HepG2 (cell line): ENCODE data around the gene VPS54. TPM values are rescaled to one million over a fixed set of nuclear protein-coding genes. Genes with fewer than 3 reads are reported as not detected.

Experiments
- FOXC1 ChIP-seq: sonication (generic); formaldehyde crosslinking; IDR thresholded peaks from 2 replicates; pipeline ENCODE4 v1.8.0; 2022; ENCODE audit warnings: mild to moderate bottlenecking, missing genetic modification reagents, borderline replicate concordance
- GATAD2A ChIP-seq: IDR thresholded peaks from 2 replicates; pipeline ENCODE4 v1.6.1; 2016
- NR2F6 ChIP-seq, 2 experiments: IDR thresholded peaks; 2 replicates each; pipeline ENCODE4 v1.6.1; 2016; ENCODE audit warnings: antibody characterized with exemption in 1 of 2, mild to moderate bottlenecking in 1 of 2
- PITX1 ChIP-seq: sonication (generic); formaldehyde crosslinking; IDR thresholded peaks from 2 replicates; pipeline ENCODE4 v1.5.1; 2020; ENCODE audit warnings: mild to moderate bottlenecking, missing genetic modification reagents
- TBL1XR1 ChIP-seq: fragments of 150-350 bp; IDR thresholded peaks from 2 replicates; pipeline ENCODE4 v1.6.1; 2014; ENCODE audit warnings: borderline replicate concordance, low read length; ENCODE audit not compliant: partially characterized antibody
- ZBTB7B ChIP-seq: sonication (generic); formaldehyde crosslinking; IDR thresholded peaks from 2 replicates; pipeline ENCODE4 v1.4.0; 2020; ENCODE audit warnings: missing genetic modification reagents
- polyA plus RNA-seq, 8 experiments: library from polyadenylated mRNA; depleted of rRNA in 3 of 8; stranded (reverse) in 7 of 8; unstranded in 1 of 8; fragments of >200 nt; fragmentation: Illumina TruSeq in 4 of 8; extraction: Trizol in 4 of 8; gene quantifications; 2 replicates each; pipeline versions ENCODE4 v1.2.1 to v1.2.3, GENCODE V29; 2011 to 2016; ENCODE audit warnings: low read depth in 4 of 8, missing spikeins in 1 of 8, mixed read lengths in 1 of 8; ENCODE audit not compliant: insufficient read depth in 1 of 8
- total RNA-seq, 5 experiments: library from RNA; depleted of rRNA; stranded (reverse); fragments of >200 nt; fragmentation: Illumina TruSeq; extraction: Trizol; gene quantifications; 2 replicates each; pipeline ENCODE4 v1.2.3, GENCODE V29; 2016; ENCODE audit warnings: low read depth in 1 of 5
- TF ChIP-seq, protein P1 (sequence below): sonication (generic); formaldehyde crosslinking; IDR thresholded peaks from 2 replicates; pipeline ENCODE4 v1.4.0; 2020; ENCODE audit warnings: mild to moderate bottlenecking, missing genetic modification reagents
- TF ChIP-seq, protein P2 (sequence below), 2 experiments: IDR thresholded peaks; 2 replicates each; pipeline ENCODE4 v1.6.1; 2011 to 2012; ENCODE audit warnings: low read length in 2 of 2, borderline replicate concordance in 1 of 2, low read depth in 1 of 2, mild to moderate bottlenecking in 1 of 2, moderate library complexity in 1 of 2
- TF ChIP-seq, protein P3 (sequence below): IDR thresholded peaks from 2 replicates; pipeline ENCODE4 v1.6.1; 2016; ENCODE audit warnings: missing compliant biosample characterization, missing genetic modification reagents, borderline replicate concordance
- TF ChIP-seq, protein P4 (sequence below): IDR thresholded peaks from 2 replicates; pipeline ENCODE4 v1.6.1; 2016; ENCODE audit warnings: mild to moderate bottlenecking
- TF ChIP-seq, protein P5 (sequence below): sonication (generic); formaldehyde crosslinking; conservative IDR thresholded peaks from 2 replicates; pipeline ENCODE4 v1.8.0; 2022; ENCODE audit warnings: missing genetic modification reagents

The VPS54 gene
- total and polyA plus RNA-seq, 2 of the 13 experiments (the other 11 are each of a cell fraction or from before 2014, with no cell fraction given), result 64.7 to 77.5 TPM

DNA sequence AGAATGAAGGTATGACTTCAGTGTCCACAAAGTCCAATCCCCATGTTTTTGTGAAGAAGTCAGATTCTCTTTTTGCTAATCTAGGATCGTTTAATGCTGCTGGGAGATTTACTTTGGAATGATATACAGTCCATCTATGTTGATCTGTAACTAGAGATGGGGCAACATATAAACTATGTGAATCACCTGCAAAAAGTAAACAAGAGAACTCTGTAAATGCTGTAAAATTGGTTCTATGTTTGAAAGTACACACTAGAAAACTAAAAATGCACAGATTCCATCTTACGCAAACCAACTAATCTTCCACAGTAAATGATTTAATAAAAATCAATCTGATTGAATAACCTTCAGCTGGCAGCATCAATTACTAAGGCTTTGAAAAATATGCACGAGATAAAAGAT lies 37.5 kb downstream of the VPS54 start (continued):
- TF ChIP-seq, protein P1, sequence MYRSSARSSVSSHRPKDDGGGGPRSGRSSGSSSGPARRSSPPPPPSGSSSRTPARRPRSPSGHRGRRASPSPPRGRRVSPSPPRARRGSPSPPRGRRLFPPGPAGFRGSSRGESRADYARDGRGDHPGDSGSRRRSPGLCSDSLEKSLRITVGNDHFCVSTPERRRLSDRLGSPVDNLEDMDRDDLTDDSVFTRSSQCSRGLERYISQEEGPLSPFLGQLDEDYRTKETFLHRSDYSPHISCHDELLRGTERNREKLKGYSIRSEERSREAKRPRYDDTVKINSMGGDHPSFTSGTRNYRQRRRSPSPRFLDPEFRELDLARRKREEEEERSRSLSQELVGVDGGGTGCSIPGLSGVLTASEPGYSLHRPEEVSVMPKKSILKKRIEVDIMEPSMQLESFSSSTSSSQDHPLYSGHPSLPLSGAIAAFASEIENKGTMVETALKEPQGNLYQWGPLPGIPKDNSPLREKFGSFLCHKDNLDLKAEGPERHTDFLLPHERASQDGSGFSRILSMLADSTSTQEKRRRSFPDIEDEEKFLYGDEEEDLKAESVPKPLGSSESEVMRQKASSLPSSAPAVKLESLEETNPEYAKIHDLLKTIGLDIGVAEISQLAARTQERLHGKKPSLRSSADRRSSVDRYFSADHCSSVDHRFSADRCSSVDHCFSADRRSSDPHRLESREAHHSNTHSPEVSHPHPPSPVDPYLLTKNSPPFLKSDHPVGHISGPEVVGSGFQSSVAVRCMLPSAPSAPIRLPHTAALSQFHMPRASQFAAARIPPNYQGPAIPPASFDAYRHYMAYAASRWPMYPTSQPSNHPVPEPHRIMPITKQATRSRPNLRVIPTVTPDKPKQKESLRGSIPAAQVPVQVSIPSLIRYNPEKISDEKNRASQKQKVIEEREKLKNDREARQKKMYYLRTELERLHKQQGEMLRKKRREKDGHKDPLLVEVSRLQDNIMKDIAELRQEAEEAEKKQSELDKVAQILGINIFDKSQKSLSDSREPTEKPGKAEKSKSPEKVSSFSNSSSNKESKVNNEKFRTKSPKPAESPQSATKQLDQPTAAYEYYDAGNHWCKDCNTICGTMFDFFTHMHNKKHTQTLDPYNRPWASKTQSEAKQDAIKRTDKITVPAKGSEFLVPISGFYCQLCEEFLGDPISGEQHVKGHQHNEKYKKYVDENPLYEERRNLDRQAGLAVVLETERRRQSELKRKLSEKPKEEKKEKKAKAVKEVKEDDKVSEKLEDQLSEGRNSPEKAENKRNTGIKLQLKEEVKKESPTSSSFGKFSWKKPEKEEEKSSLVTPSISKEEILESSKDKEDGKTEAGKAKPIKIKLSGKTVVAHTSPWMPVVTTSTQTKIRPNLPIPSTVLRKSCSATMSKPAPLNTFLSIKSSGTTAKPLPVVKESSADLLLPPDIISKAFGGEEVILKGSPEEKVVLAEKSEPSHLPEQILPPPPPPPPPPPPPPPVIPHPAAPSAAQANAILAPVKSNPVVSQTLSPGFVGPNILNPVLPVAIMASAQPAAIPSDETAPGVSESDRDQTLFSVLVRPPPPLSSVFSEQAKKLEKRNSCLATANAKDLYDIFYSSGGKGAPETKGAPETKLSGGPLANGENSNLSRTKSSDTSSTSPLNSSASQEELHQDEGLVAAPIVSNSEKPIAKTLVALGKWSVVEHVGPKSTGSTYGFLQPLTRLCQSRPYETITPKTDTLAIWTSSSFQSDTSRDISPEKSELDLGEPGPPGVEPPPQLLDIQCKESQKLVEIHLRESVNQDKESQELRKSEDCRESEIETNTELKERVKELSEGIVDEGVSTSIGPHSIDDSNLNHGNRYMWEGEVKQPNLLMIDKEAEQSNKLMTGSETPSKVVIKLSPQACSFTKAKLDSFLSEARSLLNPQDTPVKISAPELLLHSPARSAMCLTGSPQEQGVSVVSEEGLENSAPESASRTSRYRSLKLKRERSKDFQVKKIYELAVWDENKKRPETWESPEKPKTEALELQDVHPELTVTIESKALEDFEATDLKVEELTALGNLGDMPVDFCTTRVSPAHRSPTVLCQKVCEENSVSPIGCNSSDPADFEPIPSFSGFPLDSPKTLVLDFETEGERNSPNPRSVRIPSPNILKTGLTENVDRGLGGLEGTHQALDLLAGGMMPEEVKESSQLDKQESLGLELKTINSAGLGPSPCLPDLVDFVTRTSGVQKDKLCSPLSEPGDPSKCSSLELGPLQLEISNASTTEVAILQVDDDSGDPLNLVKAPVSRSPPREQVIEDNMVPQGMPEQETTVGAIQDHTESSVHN (CRISPR knock-in tag), result no peak
- TF ChIP-seq, protein P2, sequence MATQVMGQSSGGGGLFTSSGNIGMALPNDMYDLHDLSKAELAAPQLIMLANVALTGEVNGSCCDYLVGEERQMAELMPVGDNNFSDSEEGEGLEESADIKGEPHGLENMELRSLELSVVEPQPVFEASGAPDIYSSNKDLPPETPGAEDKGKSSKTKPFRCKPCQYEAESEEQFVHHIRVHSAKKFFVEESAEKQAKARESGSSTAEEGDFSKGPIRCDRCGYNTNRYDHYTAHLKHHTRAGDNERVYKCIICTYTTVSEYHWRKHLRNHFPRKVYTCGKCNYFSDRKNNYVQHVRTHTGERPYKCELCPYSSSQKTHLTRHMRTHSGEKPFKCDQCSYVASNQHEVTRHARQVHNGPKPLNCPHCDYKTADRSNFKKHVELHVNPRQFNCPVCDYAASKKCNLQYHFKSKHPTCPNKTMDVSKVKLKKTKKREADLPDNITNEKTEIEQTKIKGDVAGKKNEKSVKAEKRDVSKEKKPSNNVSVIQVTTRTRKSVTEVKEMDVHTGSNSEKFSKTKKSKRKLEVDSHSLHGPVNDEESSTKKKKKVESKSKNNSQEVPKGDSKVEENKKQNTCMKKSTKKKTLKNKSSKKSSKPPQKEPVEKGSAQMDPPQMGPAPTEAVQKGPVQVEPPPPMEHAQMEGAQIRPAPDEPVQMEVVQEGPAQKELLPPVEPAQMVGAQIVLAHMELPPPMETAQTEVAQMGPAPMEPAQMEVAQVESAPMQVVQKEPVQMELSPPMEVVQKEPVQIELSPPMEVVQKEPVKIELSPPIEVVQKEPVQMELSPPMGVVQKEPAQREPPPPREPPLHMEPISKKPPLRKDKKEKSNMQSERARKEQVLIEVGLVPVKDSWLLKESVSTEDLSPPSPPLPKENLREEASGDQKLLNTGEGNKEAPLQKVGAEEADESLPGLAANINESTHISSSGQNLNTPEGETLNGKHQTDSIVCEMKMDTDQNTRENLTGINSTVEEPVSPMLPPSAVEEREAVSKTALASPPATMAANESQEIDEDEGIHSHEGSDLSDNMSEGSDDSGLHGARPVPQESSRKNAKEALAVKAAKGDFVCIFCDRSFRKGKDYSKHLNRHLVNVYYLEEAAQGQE (IDR thresholded peaks at IDR 0.05; ENCODE audit: borderline replicate concordance in 1 of 2, low read depth in 1 of 2, low read length in 2 of 2), result no peak
- TF ChIP-seq PITX1 (0 out of 2 replicates have a peak, but pooled peaks have one; percentile 40), TBL1XR1 (no peak), FOXC1 (CRISPR knock-in tag) (no peak), NR2F6 (IDR thresholded peaks at IDR 0.05) (peak; percentile 76), NR2F6 (CRISPR knock-in tag; IDR thresholded peaks at IDR 0.05) (no peak), ZBTB7B (no peak), GATAD2A (CRISPR knock-in tag) (peak; percentile 97)
- TF ChIP-seq, protein P3, sequence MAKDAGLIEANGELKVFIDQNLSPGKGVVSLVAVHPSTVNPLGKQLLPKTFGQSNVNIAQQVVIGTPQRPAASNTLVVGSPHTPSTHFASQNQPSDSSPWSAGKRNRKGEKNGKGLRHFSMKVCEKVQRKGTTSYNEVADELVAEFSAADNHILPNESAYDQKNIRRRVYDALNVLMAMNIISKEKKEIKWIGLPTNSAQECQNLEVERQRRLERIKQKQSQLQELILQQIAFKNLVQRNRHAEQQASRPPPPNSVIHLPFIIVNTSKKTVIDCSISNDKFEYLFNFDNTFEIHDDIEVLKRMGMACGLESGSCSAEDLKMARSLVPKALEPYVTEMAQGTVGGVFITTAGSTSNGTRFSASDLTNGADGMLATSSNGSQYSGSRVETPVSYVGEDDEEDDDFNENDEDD (CRISPR knock-in tag), result no peak
- TF ChIP-seq, protein P4, sequence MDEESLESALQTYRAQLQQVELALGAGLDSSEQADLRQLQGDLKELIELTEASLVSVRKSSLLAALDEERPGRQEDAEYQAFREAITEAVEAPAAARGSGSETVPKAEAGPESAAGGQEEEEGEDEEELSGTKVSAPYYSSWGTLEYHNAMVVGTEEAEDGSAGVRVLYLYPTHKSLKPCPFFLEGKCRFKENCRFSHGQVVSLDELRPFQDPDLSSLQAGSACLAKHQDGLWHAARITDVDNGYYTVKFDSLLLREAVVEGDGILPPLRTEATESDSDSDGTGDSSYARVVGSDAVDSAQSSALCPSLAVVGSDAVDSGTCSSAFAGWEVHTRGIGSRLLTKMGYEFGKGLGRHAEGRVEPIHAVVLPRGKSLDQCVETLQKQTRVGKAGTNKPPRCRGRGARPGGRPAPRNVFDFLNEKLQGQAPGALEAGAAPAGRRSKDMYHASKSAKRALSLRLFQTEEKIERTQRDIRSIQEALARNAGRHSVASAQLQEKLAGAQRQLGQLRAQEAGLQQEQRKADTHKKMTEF, result peak; percentile 77
- TF ChIP-seq, protein P5, sequence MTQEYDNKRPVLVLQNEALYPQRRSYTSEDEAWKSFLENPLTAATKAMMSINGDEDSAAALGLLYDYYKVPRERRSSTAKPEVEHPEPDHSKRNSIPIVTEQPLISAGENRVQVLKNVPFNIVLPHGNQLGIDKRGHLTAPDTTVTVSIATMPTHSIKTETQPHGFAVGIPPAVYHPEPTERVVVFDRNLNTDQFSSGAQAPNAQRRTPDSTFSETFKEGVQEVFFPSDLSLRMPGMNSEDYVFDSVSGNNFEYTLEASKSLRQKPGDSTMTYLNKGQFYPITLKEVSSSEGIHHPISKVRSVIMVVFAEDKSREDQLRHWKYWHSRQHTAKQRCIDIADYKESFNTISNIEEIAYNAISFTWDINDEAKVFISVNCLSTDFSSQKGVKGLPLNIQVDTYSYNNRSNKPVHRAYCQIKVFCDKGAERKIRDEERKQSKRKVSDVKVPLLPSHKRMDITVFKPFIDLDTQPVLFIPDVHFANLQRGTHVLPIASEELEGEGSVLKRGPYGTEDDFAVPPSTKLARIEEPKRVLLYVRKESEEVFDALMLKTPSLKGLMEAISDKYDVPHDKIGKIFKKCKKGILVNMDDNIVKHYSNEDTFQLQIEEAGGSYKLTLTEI, result no peak
